Loucy (cell line): ENCODE data around the gene SLC17A9.

Source experiments
- H2AFZ ChIP-seq: fragments of 200-600 bp; sonication (generic); 2 replicates; pipeline ENCODE4 v1.6.0; 2016; ENCODE audit warnings: antibody characterized with exemption, mild to moderate bottlenecking, low read length, moderate library complexity
- H3F3A ChIP-seq: fragments of 200-600 bp; 2 replicates; pipeline ENCODE4 v1.6.0; 2016; ENCODE audit warnings: antibody characterized with exemption, low read depth, mild to moderate bottlenecking
- H3K27me3 ChIP-seq: fragments of 200-600 bp; sonication (generic); 2 replicates; pipeline ENCODE4 v1.6.1; 2014; ENCODE audit warnings: low read length, mild to moderate bottlenecking; ENCODE audit not compliant: insufficient read depth, poor library complexity, severe bottlenecking
- H3K36me3 ChIP-seq: fragments of 200-600 bp; sonication (generic); 2 replicates; pipeline ENCODE4 v1.6.1; 2016; ENCODE audit warnings: low read length; ENCODE audit not compliant: insufficient read depth
- H3K4me1 ChIP-seq: fragments of 200-600 bp; sonication (generic); 2 replicates; pipeline ENCODE4 v1.5.1; 2014; ENCODE audit warnings: low read length, mild to moderate bottlenecking; ENCODE audit not compliant: insufficient read depth, poor library complexity, severe bottlenecking
- H3K4me2 ChIP-seq: fragments of 200-600 bp; sonication (generic); 2 replicates; pipeline ENCODE4 v1.6.0; 2014; ENCODE audit warnings: antibody characterized with exemption, low read length, low read depth, mild to moderate bottlenecking; ENCODE audit not compliant: poor library complexity, severe bottlenecking
- H3K4me3 ChIP-seq: fragments of 200-600 bp; sonication (generic); 2 replicates; pipeline ENCODE4 v1.5.1; 2014; ENCODE audit warnings: low read length, mild to moderate bottlenecking, mixed read lengths; ENCODE audit not compliant: poor library complexity, severe bottlenecking
- H3K79me2 ChIP-seq: fragments of 200-600 bp; sonication (generic); 2 replicates; pipeline ENCODE4 v1.6.1; 2014; ENCODE audit warnings: low read length; ENCODE audit not compliant: insufficient read depth
- H3K9ac ChIP-seq: fragments of 200-600 bp; sonication (generic); 2 replicates; pipeline ENCODE4 v1.6.0; 2014; ENCODE audit warnings: mild to moderate bottlenecking, low read depth, low read length, moderate library complexity; ENCODE audit not compliant: poor library complexity, severe bottlenecking
- H3K9me2 ChIP-seq: fragments of 200-600 bp; sonication (generic); replicated peaks from 2 replicates; pipeline ENCODE4 v1.6.1; 2016; ENCODE audit warnings: low read depth, low read length, mixed read lengths
- H3K9me3 ChIP-seq: fragments of 200-600 bp; sonication (generic); 2 replicates; pipeline ENCODE4 v1.6.1; 2014; ENCODE audit warnings: mild to moderate bottlenecking, antibody characterized with exemption, low read length, low read depth; ENCODE audit not compliant: insufficient read depth
- H4K20me1 ChIP-seq: fragments of 200-600 bp; sonication (generic); 2 replicates; pipeline ENCODE4 v1.6.0; 2014; ENCODE audit warnings: antibody characterized with exemption, low read length, mild to moderate bottlenecking; ENCODE audit not compliant: insufficient read depth, poor library complexity, severe bottlenecking
- EZH2phosphoT487 ChIP-seq: fragments of 200-600 bp; IDR thresholded peaks from 2 replicates; pipeline ENCODE4 v1.6.1; 2018; ENCODE audit warnings: antibody characterized with exemption, mild to moderate bottlenecking, moderate library complexity, borderline replicate concordance
- TF ChIP-seq, protein P1 (sequence below): fragments of 200-600 bp; sonication (generic); conservative IDR thresholded peaks from 2 replicates; pipeline ENCODE4 v1.5.1; 2014; ENCODE audit warnings: mild to moderate bottlenecking, antibody characterized with exemption, low read length

Gene SLC17A9

DNA sequence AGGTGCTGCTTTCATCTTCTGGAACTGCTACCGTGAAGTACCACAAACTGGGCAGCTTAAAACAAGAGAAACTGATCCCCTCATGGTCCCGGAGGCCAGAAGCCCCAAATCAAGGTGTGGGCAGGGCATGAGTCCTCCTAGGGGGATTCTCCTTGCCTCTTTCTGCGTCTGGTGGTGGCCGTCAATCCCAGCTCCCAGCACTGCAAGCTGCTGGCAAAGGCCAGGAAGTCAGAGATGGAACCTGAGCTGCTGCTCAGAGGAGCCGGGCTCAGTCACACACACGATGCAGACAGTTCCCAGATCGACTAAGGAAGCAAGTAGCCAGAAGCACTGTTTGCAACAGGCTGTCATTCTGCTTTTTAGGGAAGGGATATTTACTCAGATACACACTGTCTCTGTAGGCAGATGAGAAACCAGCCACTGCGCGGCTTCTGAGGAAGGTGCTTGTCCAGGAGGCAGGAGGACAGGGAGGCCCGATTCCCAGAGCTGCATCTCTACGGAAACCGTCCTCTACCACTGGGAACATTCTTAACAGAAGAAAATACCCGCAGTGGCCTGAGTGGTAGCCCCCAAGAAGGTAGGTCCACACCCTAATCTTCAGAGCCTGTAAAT, 38.8 kb downstream of the SLC17A9 start:
- Histone ChIP-seq H3K27me3 (no peaks in the 10 kb centered on the region), H2AFZ (no peak overlapping the region), H3K9ac (no peak overlapping the region)

DNA sequence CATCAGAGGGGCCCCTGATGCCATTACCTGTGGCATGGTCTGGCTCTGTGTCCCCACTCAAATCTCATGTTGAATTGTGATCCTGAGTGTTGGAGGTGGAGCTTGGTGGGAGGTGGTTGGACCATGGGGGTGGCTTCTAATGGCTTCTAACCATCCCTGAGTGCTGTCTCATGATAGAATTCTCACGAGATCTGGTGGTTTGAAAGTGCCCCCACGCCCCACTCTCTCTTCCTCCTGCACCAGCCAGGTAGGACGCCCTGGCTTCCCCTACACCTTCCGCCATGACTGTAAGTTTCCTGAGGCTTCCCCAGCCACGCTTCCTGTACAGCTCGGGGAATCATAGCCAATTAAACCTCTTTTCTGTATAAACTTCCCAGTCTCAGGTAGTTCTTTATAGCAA, 39.4 kb downstream of the SLC17A9 start:
- no peaks in the 10 kb centered on the region for H3K4me1 ChIP-seq
- no peaks in the 10 kb centered on the region for H3F3A ChIP-seq
- no peaks in the 10 kb centered on the region for H3K9me2 ChIP-seq
- no peak overlapping the region for H3K4me2 ChIP-seq
- no peaks in the 10 kb centered on the region for H3K79me2 ChIP-seq
- no peaks in the 10 kb centered on the region for H3K36me3 ChIP-seq
- H3K4me3 ChIP-seq, result no peak overlapping the region
- TF ChIP-seq, protein P1, sequence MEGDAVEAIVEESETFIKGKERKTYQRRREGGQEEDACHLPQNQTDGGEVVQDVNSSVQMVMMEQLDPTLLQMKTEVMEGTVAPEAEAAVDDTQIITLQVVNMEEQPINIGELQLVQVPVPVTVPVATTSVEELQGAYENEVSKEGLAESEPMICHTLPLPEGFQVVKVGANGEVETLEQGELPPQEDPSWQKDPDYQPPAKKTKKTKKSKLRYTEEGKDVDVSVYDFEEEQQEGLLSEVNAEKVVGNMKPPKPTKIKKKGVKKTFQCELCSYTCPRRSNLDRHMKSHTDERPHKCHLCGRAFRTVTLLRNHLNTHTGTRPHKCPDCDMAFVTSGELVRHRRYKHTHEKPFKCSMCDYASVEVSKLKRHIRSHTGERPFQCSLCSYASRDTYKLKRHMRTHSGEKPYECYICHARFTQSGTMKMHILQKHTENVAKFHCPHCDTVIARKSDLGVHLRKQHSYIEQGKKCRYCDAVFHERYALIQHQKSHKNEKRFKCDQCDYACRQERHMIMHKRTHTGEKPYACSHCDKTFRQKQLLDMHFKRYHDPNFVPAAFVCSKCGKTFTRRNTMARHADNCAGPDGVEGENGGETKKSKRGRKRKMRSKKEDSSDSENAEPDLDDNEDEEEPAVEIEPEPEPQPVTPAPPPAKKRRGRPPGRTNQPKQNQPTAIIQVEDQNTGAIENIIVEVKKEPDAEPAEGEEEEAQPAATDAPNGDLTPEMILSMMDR, result no peak
- TF ChIP-seq EZH2phosphoT487, result no peak
- H3K9me3 ChIP-seq, result no peaks in the 10 kb centered on the region
- no peaks in the 10 kb centered on the region for H3K27me3 ChIP-seq
- no peak overlapping the region for H2AFZ ChIP-seq
- H4K20me1 ChIP-seq, result no peaks in the 10 kb centered on the region
- no peak overlapping the region for H3K9ac ChIP-seq

More for the DNA sequence above, 38.8 kb downstream of the SLC17A9 start:
- no peak overlapping the region for H3K4me3 ChIP-seq
- no peak overlapping the region for H3K4me2 ChIP-seq
- H3K9me2 ChIP-seq, result no peaks in the 10 kb centered on the region
- no peaks in the 10 kb centered on the region for H3K9me3 ChIP-seq
- no peaks in the 10 kb centered on the region for H3F3A ChIP-seq
- TF ChIP-seq EZH2phosphoT487, result no peak
- TF ChIP-seq, protein P1, result no peak
- no peaks in the 10 kb centered on the region for H3K4me1 ChIP-seq
- no peaks in the 10 kb centered on the region for H4K20me1 ChIP-seq
- no peaks in the 10 kb centered on the region for H3K36me3 ChIP-seq
- no peaks in the 10 kb centered on the region for H3K79me2 ChIP-seq

DNA sequence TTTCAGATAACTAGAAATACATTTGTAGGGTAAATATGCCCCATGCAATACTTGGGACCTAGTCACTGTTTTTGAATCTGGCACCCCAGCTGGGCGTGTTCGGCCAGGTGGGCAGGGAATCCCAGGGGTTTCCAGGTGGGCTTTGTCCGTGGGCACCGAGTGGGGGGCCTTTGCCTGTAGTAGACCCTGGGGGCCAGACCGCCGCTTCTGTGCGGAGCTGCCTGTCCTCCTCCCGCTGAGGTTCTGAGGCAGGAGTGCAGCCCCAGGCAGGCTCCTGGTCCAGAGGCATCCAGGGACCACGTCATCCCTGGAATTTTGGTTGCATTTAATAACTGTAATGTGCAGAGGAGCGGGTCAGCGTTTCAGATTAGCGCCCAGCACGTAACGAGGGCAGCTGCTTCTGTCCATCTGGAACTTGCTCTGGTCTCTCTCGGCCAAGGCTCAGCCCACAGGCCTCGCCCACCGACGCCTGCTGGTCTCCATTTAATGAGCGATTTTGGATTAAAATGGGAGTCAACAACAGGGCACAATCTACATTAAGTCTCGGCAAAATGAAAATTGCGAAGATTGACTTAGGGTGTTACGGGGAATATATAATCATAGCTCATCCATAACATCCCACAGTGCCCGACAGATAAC, 41.5 kb downstream of the SLC17A9 start:
- H3K27me3 ChIP-seq, result no peaks in the 10 kb centered on the region
- no peaks in the 10 kb centered on the region for H3F3A ChIP-seq
- no peak overlapping the region for H3K4me3 ChIP-seq
- TF ChIP-seq, protein P1, result no peak
- TF ChIP-seq EZH2phosphoT487, result no peak
- no peaks in the 10 kb centered on the region for H3K9me3 ChIP-seq
- no peaks in the 10 kb centered on the region for H3K36me3 ChIP-seq
- H3K79me2 ChIP-seq, result no peaks in the 10 kb centered on the region
- H2AFZ ChIP-seq, result no peak overlapping the region
- H3K9ac ChIP-seq, result no peak overlapping the region
- no peaks in the 10 kb centered on the region for H4K20me1 ChIP-seq
- H3K4me2 ChIP-seq, result no peak overlapping the region
- no peaks in the 10 kb centered on the region for H3K9me2 ChIP-seq
- H3K4me1 ChIP-seq, result peaks cover 18% of the 10 kb centered on the region
